Calu3 (cell line): ENCODE measurements around the gene CAPN7. TPM values are rescaled to one million over a fixed set of nuclear protein-coding genes. Genes with fewer than 3 reads are reported as not detected.

ENCODE experiments used
- BruUV-seq: library from RNA; stranded (reverse); fragments of 400-500 nt; replicated peaks from 2 replicates; lab custom pipeline; 2021; lab: Mats Ljungman, UMichigan
- CTCF ChIA-PET: fragments of 300-600 bp; sonication (Branson Sonifier 250); formaldehyde crosslinking; loops from one replicate; lab custom pipeline; 2022; ENCODE audit warnings: antibody characterized with exemption; lab: Charles Lee
- DNase-seq: peaks from one replicate; pipeline ENCODE4 v3.0.0; 2022
- H3K27ac Mint-ChIP-seq: one replicate; pipeline ENCODE4 v1.8.0; 2022; ENCODE audit warnings: mixed read lengths; ENCODE audit not compliant: unreplicated experiment
- H3K27me3 Mint-ChIP-seq: one replicate; pipeline ENCODE4 v1.8.0; 2022; ENCODE audit warnings: mixed read lengths; ENCODE audit not compliant: unreplicated experiment
- H3K36me3 Mint-ChIP-seq: one replicate; pipeline ENCODE4 v1.8.0; 2022; ENCODE audit warnings: mild to moderate bottlenecking, moderate library complexity, mixed read lengths; ENCODE audit not compliant: insufficient read depth, unreplicated experiment
- H3K4me1 Mint-ChIP-seq: one replicate; pipeline ENCODE4 v1.8.0; 2022; ENCODE audit warnings: mild to moderate bottlenecking, low read depth, mixed read lengths; ENCODE audit not compliant: unreplicated experiment
- H3K4me3 Mint-ChIP-seq: one replicate; pipeline ENCODE4 v1.8.0; 2022; ENCODE audit warnings: mild to moderate bottlenecking, low read depth, moderate library complexity, mixed read lengths; ENCODE audit not compliant: unreplicated experiment
- H3K9me3 Mint-ChIP-seq: one replicate; pipeline ENCODE4 v1.8.0; 2022; ENCODE audit warnings: low read depth, mixed read lengths; ENCODE audit not compliant: unreplicated experiment
- CTCF ChIP-seq: fragments of 200-600 bp; IDR thresholded peaks from one replicate; pipeline ENCODE4 v1.8.0; 2022; ENCODE audit warnings: antibody characterized with exemption; ENCODE audit not compliant: unreplicated experiment
- intact Hi-C: fragments of 100-400 bp; cut with micrococcal nuclease; formaldehyde crosslinking; loops from one replicate; pipeline ENCODE4 v1.10.0; 2022; ENCODE audit not compliant: unreplicated experiment
- total RNA-seq: library from RNA; stranded (reverse); gene quantifications from 2 replicates; pipeline ENCODE4 v1.2.3, GENCODE V29; 2022

CAPN7 gene
- total RNA-seq, 1 experiment from 2014 or later, result 24.1 TPM

- Mint-ChIP-seq H3K27me3 (no peaks in the 10 kb centered on the region), H3K9me3 (no peaks in the 10 kb centered on the region), H3K4me1 (peaks cover 17% of the 10 kb centered on the region), H3K4me3 (no peak overlapping the region), H3K27ac (no peak overlapping the region), H3K36me3 (no peaks in the 10 kb centered on the region)
- no TSS peak for BruUV-seq
- CTCF ChIA-PET, result no interaction called here
- TF ChIP-seq CTCF, result no peak
- intact Hi-C loops, result no loop called here
- DNase-seq, result no peak
These were observed 77.7 kb downstream of the CAPN7 start for GRCh38 chr3:15283702-15284101.

GRCh38 chr3:15284121-15284889, 78.3 kb downstream of the CAPN7 start:
- DNase-seq, result no peak
- TF ChIP-seq CTCF, result no peak
- no peak overlapping the region for H3K27ac Mint-ChIP-seq
- H3K9me3 Mint-ChIP-seq, result no peaks in the 10 kb centered on the region
- H3K4me1 Mint-ChIP-seq, result peaks cover 17% of the 10 kb centered on the region
- intact Hi-C loops, result no loop called here
- CTCF ChIA-PET, result no interaction called here
- no TSS peak for BruUV-seq
- H3K36me3 Mint-ChIP-seq, result no peaks in the 10 kb centered on the region
- H3K4me3 Mint-ChIP-seq, result no peak overlapping the region
- no peaks in the 10 kb centered on the region for H3K27me3 Mint-ChIP-seq

GRCh38 chr3:15286022-15286421, 80.0 kb downstream of the CAPN7 start:
- no peak overlapping the region for H3K27ac Mint-ChIP-seq
- H3K36me3 Mint-ChIP-seq, result no peaks in the 10 kb centered on the region
- TF ChIP-seq CTCF, result no peak
- CTCF ChIA-PET, result interaction anchor here (0.6 kb wide), 1 partner anchor 408 kb away, joined by 4 read pairs; no protein-coding TSS in a partner anchor
- H3K27me3 Mint-ChIP-seq, result no peaks in the 10 kb centered on the region
- intact Hi-C loops, result no loop called here
- DNase-seq, result no peak
- H3K9me3 Mint-ChIP-seq, result no peaks in the 10 kb centered on the region
- no peak overlapping the region for H3K4me3 Mint-ChIP-seq
- no TSS peak for BruUV-seq
- H3K4me1 Mint-ChIP-seq, result peaks cover 8% of the 10 kb centered on the region

GRCh38 chr3:15287565-15288330, 81.7 kb downstream of the CAPN7 start:
- CTCF ChIA-PET, result no interaction called here
- no peak overlapping the region for H3K4me3 Mint-ChIP-seq
- intact Hi-C loops, result no loop called here

More at GRCh38 chr3:15287565-15288330, 81.7 kb downstream of the CAPN7 start:
- H3K9me3 Mint-ChIP-seq, result no peaks in the 10 kb centered on the region
- DNase-seq, result no peak
- no peaks in the 10 kb centered on the region for H3K36me3 Mint-ChIP-seq
- no peaks in the 10 kb centered on the region for H3K4me1 Mint-ChIP-seq
- H3K27ac Mint-ChIP-seq, result no peak overlapping the region
- no peak for TF ChIP-seq CTCF
- H3K27me3 Mint-ChIP-seq, result no peaks in the 10 kb centered on the region
- BruUV-seq, result no TSS peak
